GM20000 (cell line): ENCODE data around the gene SPRY1.
A peak's percentile ranks its signal among the peaks of the same experiment; 100 is the strongest.

ENCODE experiments used
- DNase-seq: peaks from one replicate; pipeline ENCODE4 v3.0.0; 2012; ENCODE audit warnings: low spot score
- CTCF ChIP-seq: IDR thresholded peaks from 2 replicates; pipeline ENCODE4 v1.5.1; 2012; ENCODE audit warnings: mild to moderate bottlenecking, control low read depth; ENCODE audit errors: extremely low read depth, missing control alignments

The SPRY1 gene

DNA sequence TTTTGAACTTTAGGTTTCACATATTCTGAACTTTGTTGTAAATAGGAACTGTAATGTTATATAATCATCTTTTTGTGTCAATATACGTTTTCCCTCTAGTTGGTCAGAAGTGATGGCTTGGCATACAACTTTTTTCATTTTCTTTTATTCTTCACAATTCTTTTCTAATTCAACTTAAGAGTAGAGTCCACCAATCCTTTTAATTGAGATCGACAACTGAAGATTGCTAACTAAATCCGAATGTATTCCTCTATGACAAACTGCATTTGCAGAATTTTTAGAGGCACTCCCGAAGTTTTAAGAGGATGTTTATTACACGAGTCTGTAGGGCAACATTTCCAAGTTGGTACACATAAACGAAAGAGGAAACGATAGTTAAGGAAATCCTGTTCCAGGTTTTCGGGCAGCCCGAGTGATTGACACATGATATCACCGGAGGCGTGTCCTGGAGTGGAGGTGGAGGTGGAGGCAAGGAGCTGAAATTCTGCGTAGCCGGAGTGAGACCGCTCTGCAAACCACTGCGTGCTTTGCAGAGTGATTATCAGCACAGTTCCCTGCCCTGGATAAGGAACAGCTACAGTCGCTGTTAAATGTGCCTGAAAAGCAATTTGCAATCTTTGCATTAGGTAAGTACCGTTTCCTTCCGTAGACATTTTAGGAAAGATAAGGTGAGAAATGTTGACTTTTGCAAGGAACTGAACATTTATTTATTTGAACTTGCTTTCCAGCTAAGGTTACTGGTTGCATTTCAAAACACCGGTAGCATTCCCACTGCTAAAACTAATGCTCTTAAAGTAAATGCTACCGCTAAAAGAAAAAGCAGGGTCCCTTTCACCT, at the start of gene SPRY1:
SPRY1 (plus strand) TSS at position 489 of the 837 bp plus-strand sequence. CDS start 4,797 bp downstream, outside the sequence.
- TF ChIP-seq CTCF = no peak
- DNase-seq = peak; percentile 61

DNA sequence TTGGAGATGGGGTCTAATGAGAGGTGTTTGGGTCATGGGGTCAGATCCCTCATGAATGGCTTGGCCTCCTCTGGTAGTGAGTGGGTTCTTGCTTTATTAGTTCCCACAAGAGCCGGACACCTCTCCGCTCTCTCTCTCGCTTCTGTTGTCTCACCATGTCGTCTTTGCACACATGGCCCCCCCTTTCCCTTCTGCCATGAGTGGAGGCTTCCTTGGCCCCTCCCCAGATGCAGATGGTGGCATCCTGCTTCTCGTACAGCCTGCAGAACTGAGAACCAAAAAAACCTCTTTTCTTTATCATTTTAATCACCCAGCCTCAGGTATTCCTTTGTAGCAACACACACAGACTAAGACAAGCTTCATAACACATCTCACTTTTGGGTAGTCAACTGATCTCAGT, 49.6 kb upstream of the SPRY1 start:
- DNase-seq = no peak
- no peak for TF ChIP-seq CTCF

DNA sequence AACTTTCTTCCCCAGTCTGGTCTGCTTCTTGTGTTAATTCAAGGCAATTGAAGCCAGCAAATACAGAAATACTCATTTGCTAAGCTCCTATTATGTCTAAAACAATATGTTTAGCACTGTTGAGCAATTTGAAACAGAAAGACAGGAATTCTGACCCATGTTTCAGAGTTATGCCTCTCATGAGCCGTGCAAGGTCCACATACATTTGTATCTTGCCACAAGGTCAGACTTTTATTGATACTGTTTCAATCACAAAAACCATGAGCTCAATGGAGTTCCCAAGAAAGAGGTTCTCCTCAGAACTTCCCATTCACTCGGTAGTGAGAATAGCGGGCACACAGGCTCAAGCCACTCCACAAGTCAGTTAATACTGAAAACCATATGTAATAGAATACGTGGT, 47.6 kb upstream of the SPRY1 start:
- no peak for DNase-seq
- TF ChIP-seq CTCF = no peak

DNA sequence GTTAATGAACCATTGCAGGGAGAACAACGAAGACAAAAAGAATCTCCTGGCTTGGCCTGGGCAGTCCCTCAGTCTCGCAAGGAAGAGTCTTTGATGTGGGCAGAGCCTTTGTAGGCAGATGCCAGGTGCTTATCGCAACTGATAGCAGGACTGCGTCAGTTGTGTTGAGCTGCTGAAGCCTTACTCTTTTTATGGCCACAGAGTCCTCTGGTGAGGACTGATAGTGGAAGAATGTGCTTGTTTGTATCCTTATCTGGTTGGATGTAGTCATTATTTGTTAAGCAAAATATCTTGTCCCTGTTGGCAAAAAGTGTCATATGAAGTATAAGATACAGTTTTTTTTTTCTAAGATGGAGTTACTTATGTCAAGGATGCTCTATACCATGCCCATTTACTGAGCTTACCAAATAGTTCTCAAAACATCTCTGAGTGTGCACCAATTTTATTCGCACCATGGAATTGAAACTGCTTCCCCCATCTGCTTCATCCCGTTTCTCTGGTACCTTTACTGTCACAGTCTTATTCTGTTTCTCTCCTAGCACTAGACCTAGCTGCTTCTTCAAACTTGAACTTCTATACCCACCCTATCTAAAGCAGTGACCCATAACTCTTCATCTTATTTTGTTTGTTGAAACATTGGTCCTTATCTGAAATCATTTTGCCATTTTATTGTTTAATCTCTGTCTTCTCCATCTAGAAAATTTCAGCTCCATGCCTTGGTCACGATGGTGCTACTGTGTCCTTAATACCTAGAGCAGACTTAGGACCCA, 47.0 kb upstream of the SPRY1 start:
- DNase-seq = no peak
- TF ChIP-seq CTCF = no peak

DNA sequence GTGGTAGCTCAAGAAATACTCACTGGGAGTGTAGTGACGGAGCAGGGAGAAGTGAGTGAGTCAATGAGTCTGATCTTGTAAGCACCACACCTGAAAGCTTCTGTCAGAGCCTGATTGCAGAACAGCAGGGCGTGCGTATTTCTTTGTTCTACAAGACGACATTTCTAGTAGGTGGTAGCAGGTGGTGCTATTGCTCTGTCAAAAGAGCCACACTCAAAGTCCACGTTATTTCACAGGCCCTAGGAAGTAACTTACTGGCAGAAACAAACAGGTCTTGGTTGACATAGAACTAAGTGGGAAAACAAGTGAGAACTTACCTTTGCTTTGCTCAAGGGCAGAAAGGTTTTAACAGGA, 46.4 kb upstream of the SPRY1 start:
- no peak for DNase-seq
- TF ChIP-seq CTCF = no peak

DNA sequence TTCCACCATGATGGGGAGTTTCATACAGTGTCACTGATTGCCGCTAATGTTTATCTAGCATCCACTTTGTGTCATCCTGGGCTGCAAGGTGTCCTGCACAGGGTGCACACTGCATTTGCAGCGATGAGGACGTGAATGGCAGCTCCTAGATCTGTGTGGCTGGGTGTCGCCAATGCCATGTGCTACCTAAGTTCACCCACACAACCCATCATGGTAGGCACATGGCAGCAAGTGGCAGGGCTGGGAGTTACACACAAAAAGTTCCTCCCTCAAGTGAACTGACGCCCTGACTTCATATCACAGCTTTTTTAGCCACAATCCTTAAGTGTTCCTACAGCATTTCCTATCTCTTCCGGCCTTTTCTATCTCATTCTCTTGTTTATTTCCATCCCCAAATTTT, 45.9 kb upstream of the SPRY1 start:
- no peak for TF ChIP-seq CTCF
- DNase-seq = no peak

DNA sequence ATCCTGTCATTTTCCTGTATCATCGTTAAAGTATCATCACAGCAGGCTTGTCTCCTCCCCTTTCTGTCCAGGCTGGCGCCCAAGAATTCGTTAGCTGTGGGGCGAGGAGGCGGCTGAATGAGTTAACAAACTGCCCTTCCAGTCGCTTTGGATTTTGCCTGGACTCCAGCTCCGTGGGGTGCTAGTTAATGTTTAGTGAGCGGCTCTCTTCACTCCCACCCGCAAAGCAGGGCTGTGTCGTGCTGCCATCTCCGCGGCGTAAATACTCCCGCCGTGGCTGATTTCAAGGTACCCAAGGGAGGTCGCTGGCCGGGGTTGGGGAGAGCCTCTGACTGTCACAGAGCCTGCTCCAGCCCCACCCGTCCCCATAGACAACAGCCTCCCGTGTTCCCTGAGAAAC, 44.9 kb upstream of the SPRY1 start:
- TF ChIP-seq CTCF = no peak
- no peak for DNase-seq
